K562 (cell line): ENCODE measurements around the gene SERPINF2. TPM values are rescaled to one million over a fixed set of nuclear protein-coding genes. Genes with fewer than 3 reads are reported as not detected.

Experiments
- ATAC-seq: fragments of 200-7000 bp; cut with Tn5 transposase; 3 replicates; pipeline ENCODE4 v1.9.1; 2020; ENCODE audit warnings: moderate library complexity
- BruUV-seq: library from RNA; stranded (reverse); fragments of 400-500 nt; replicated peaks from 2 replicates; lab custom pipeline; 2021; lab: Mats Ljungman, UMichigan
- CTCF ChIA-PET: fragments of 300-600 bp; formaldehyde crosslinking; extraction: SDS; loops from one replicate; lab custom pipeline; 2021; ENCODE audit warnings: low intra/inter-chr PET ratio; lab: Yijun Ruan, JAX
- POLR2A ChIA-PET: fragments of 300-600, 350-650 bp; sonication (Branson Sonifier 250); formaldehyde crosslinking; extraction: SDS; loops from one replicate; lab custom pipeline; 2021; ENCODE audit warnings: antibody characterized with exemption, inconsistent platforms; lab: Yijun Ruan, JAX
- DNase-seq, 4 experiments: peaks; one replicate each; pipeline versions ENCODE4 v3.0.0 to v3.0.0-alpha.2; 2011 to 2018; ENCODE audit warnings: low spot score in 3 of 4, mixed read lengths in 3 of 4; ENCODE audit errors: extremely low read depth in 1 of 4
- FAIRE-seq: peaks from 2 replicates; lab custom pipeline; 2011; peaks lifted over from hg19 to GRCh38; lab: Jason Lieb, UNC
- H2AFZ ChIP-seq: 2 replicates; pipeline ENCODE4 v1.6.0; 2011; ENCODE audit warnings: low read depth, low read length, control low read depth, inconsistent platforms
- H3K27ac ChIP-seq: fragments of 200-600 bp; 3 replicates; pipeline ENCODE4 v1.8.0; 2011; ENCODE audit warnings: low read depth, mild to moderate bottlenecking, control low read depth, inconsistent platforms, low read length, moderate library complexity, mixed read lengths; ENCODE audit errors: extremely low read depth
- H3K27me3 ChIP-seq, 2 experiments: fragments of 300-600 bp in 1 of 2; 2 replicates in 1 of 2; 3 replicates in 1 of 2; pipeline versions ENCODE4 v1.6.0 to v1.8.0; 2011; ENCODE audit warnings: inconsistent platforms in 2 of 2, low read length in 2 of 2, mild to moderate bottlenecking in 1 of 2, mixed read lengths in 1 of 2, moderate library complexity in 1 of 2; ENCODE audit not compliant: control insufficient read depth in 2 of 2, insufficient read depth in 2 of 2
- H3K36me3 ChIP-seq: fragments of 300-600 bp; 3 replicates; pipeline ENCODE4 v1.8.0; 2011; ENCODE audit warnings: mild to moderate bottlenecking, low read length, inconsistent platforms; ENCODE audit not compliant: control insufficient read depth, insufficient read depth
- H3K4me1 ChIP-seq, 2 experiments: fragments of 200-600 bp in 1 of 2; replicated peaks in 1 of 2; 2 replicates in 1 of 2; 3 replicates in 1 of 2; pipeline versions ENCODE4 v1.5.1 to v1.8.0; 2011; ENCODE audit warnings: inconsistent platforms in 2 of 2, low read length in 2 of 2, mild to moderate bottlenecking in 1 of 2, mixed read lengths in 1 of 2, moderate library complexity in 1 of 2; ENCODE audit not compliant: control insufficient read depth in 2 of 2, insufficient read depth in 2 of 2
- H3K4me2 ChIP-seq: 2 replicates; pipeline ENCODE4 v1.6.1; 2011; ENCODE audit warnings: low read length, control low read depth, inconsistent platforms, mixed read lengths; ENCODE audit not compliant: insufficient read depth
- H3K4me3 ChIP-seq: fragments of 200-600 bp; sonication (generic), shearing (Covaris generic); 2 replicates; pipeline ENCODE4 v1.5.1; 2016; ENCODE audit warnings: control low read depth, inconsistent platforms
- H3K79me2 ChIP-seq: fragments of 200-600 bp; 3 replicates; pipeline ENCODE4 v1.8.0; 2011; ENCODE audit warnings: low read length, inconsistent platforms; ENCODE audit not compliant: control insufficient read depth, insufficient read depth
- H3K9ac ChIP-seq, 2 experiments: 2 replicates each; pipeline versions ENCODE4 v1.6.0 to v1.6.1; 2011; ENCODE audit warnings: low read depth in 2 of 2, low read length in 2 of 2, control low read depth in 1 of 2, inconsistent platforms in 1 of 2, mild to moderate bottlenecking in 1 of 2, mixed read lengths in 1 of 2; ENCODE audit not compliant: insufficient read depth in 1 of 2
- H3K9me1 ChIP-seq: one replicate; pipeline ENCODE4 v1.6.0; 2011; ENCODE audit warnings: inconsistent platforms, mild to moderate bottlenecking, low read length, moderate library complexity; ENCODE audit not compliant: control insufficient read depth, insufficient read depth
- H3K9me3 ChIP-seq: replicated peaks from 2 replicates; pipeline ENCODE4 v1.5.1; 2011; ENCODE audit warnings: low read depth, low read length, inconsistent platforms; ENCODE audit not compliant: control insufficient read depth, insufficient read depth
- H4K20me1 ChIP-seq: replicated peaks from 2 replicates; pipeline ENCODE4 v1.6.1; 2011; ENCODE audit warnings: low read length, inconsistent platforms, mixed read lengths; ENCODE audit not compliant: control insufficient read depth, insufficient read depth
- BHLHE40 ChIP-seq: IDR thresholded peaks from 2 replicates; pipeline ENCODE4 v1.6.1; 2011; ENCODE audit warnings: low read length, improper control_type of control experiment
- FOSL1 ChIP-seq: fragments of 200-800 bp; sonication (Bioruptor generic); conservative IDR thresholded peaks from 2 replicates; pipeline ENCODE4 v1.6.1; 2016; ENCODE audit warnings: missing genetic modification characterization, missing compliant biosample characterization
- GABPB1 ChIP-seq: sonication (generic); formaldehyde crosslinking; IDR thresholded peaks from 2 replicates; pipeline ENCODE4 v1.8.0; 2022; ENCODE audit warnings: mild to moderate bottlenecking, missing genetic modification reagents
- HNRNPK ChIP-seq: fragments of 200-400 bp; formaldehyde crosslinking; IDR thresholded peaks from one replicate; pipeline ENCODE4 v1.6.1; 2018; ENCODE audit warnings: mild to moderate bottlenecking, low read depth, low read length; ENCODE audit not compliant: poor library complexity, severe bottlenecking
- L3MBTL2 ChIP-seq: fragments of 450-650 bp; IDR thresholded peaks from 2 replicates; pipeline ENCODE4 v1.6.1; 2016; ENCODE audit warnings: mild to moderate bottlenecking, moderate library complexity
- MYC ChIP-seq, 2 experiments: fragments of 250-450 bp in 1 of 2; sonication (Bioruptor Pico) in 1 of 2; IDR thresholded peaks; 2 replicates each; pipeline versions ENCODE4 v1.5.1 to v1.6.1; 2012 to 2021; ENCODE audit warnings: low read depth in 2 of 2, borderline replicate concordance in 1 of 2, improper control_type of control experiment in 1 of 2, low read length in 1 of 2, mild to moderate bottlenecking in 1 of 2, moderate library complexity in 1 of 2
- NRF1 ChIP-seq, 2 experiments: fragments of 450-650 bp; IDR thresholded peaks in 1 of 2; conservative IDR thresholded peaks in 1 of 2; 2 replicates each; pipeline ENCODE4 v1.6.1; 2014; ENCODE audit warnings: mild to moderate bottlenecking in 2 of 2
- ZBTB7A ChIP-seq: IDR thresholded peaks from 2 replicates; pipeline ENCODE4 v1.6.1; 2011; ENCODE audit warnings: low read depth, mild to moderate bottlenecking, low read length, moderate library complexity, borderline replicate concordance; ENCODE audit not compliant: control insufficient read depth
- ZC3H4 ChIP-seq: sonication (generic); formaldehyde crosslinking; IDR thresholded peaks from 2 replicates; pipeline ENCODE4 v1.9.0; 2021; ENCODE audit warnings: missing genetic modification reagents, borderline replicate concordance
- WGBS: fragments of 100-300 bp; shearing (Covaris generic); methylation state at CpG from one replicate; pipeline ENCODE4 v1.1.6; 2016; ENCODE audit warnings: low coverage, mixed read lengths; ENCODE audit not compliant: insufficient coverage; ENCODE audit errors: missing lambda C conversion rate; 5-methylcytosine and 5-hydroxymethylcytosine counted together
- in situ Hi-C: fragments of 300-500 bp; cut with MboI; formaldehyde crosslinking; loops from 4 replicates; pipeline ENCODE4 v1.15.0; 2018; ENCODE audit warnings: inconsistent platforms, mixed read lengths
- intact Hi-C: fragments of 100-400 bp; cut with micrococcal nuclease; formaldehyde crosslinking; loops from 2 replicates; pipeline ENCODE4 v1.14.2; 2022
- polyA plus RNA-seq, 8 experiments: library from polyadenylated mRNA; depleted of rRNA in 4 of 8; stranded (reverse) in 5 of 8; unstranded in 3 of 8; fragments of >200 nt; fragmentation: Nextera tagmentation in 2 of 8; fragmentation: Illumina TruSeq in 1 of 8; extraction: Ambion mirVana in 2 of 8; extraction: Trizol in 1 of 8; gene quantifications; 2 replicates each; pipeline versions ENCODE4 v1.2.1 to v1.2.3, GENCODE V29; 2011 to 2014; ENCODE audit warnings: inconsistent platforms in 1 of 8, missing spikeins in 1 of 8
- total RNA-seq, 7 experiments: library from RNA; depleted of rRNA in 6 of 7; stranded (reverse); fragments of >200 nt in 6 of 7; fragmentation: Illumina TruSeq in 2 of 7; extraction: Trizol in 2 of 7; gene quantifications; 2 replicates each; pipeline versions ENCODE4 v1.2.1 to v1.2.3, GENCODE V29; 2011 to 2021; ENCODE audit warnings: low replicate concordance in 1 of 7
- TF ChIP-seq, protein P1 (sequence below): sonication (generic); formaldehyde crosslinking; IDR thresholded peaks from 2 replicates; pipeline ENCODE4 v1.8.0; 2022; ENCODE audit warnings: mild to moderate bottlenecking, missing genetic modification reagents
- TF ChIP-seq, protein P2 (sequence below): sonication (generic); formaldehyde crosslinking; IDR thresholded peaks from 2 replicates; pipeline ENCODE4 v1.8.1; 2022; ENCODE audit warnings: missing genetic modification reagents
- TF ChIP-seq, protein P3 (sequence below): fragments of 150-350 bp; conservative IDR thresholded peaks from 2 replicates; pipeline ENCODE4 v1.6.1; 2014; ENCODE audit warnings: low read length
- TF ChIP-seq, protein P4 (sequence below): fragments of 200-800 bp; sonication (Bioruptor generic); IDR thresholded peaks from 2 replicates; pipeline ENCODE4 v1.6.1; 2017; ENCODE audit warnings: missing genetic modification characterization, missing compliant biosample characterization

Gene SERPINF2
- total and polyA plus RNA-seq, 9 of the 15 experiments (the other 6 are each of a cell fraction or from before 2014, with no cell fraction given), result 0.22 TPM; not detected in 8

DNA sequence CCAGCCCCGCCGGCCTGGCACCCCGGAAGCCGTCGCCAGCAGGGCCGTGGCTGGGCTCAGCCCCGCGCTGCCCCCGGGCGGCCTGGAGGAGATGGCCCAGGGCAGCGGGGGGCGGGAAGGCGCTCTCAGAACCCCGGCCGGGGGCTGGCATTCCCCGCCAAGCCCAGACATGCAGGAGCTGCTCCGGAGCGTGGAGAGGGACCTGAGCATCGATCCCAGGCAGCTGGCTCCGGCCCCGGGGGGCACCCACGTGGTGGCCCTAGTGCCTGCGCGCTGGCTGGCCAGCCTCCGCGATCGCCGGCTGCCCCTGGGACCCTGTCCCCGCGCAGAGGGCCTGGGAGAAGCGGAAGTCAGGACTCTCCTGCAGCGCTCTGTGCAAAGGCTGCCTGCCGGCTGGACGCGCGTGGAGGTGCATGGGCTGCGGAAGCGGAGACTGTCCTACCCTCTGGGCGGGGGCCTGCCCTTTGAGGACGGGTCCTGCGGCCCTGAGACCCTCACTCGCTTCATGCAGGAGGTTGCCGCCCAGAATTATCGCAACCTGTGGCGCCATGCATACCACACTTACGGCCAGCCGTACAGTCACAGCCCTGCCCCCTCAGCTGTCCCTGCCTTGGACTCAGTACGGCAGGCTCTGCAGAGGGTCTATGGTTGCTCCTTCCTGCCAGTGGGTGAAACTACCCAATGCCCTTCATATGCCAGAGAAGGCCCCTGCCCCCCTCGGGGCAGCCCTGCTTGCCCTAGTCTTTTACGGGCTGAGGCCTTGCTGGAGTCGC is 17.6 kb upstream of the SERPINF2 start:
- Histone ChIP-seq H3K36me3 (peaks cover 7% of the 10 kb centered on the region; the same call in 1 of the 3 replicates), H3K27ac (peak overlapping the region; percentile 69; the same call in 2 of the 3 replicates), H3K9ac (peak overlapping the region; percentile 49 to 92; a peak in 3 of 4 replicates), H3K4me2 (peak overlapping the region; percentile 80), H3K9me1 (no peaks in the 10 kb centered on the region), H3K4me1 (peaks cover 19 to 59% of the 10 kb centered on the region in 2 experiments), H2AFZ (peak overlapping the region; percentile 88), H3K4me3 (peak overlapping the region; percentile 67), H3K9me3 (no peaks in the 10 kb centered on the region), H4K20me1 (no peaks in the 10 kb centered on the region), H3K79me2 (peaks cover 11% of the 10 kb centered on the region; the same call in 2 of the 3 replicates), H3K27me3 (no peaks in the 10 kb centered on the region)
- in situ Hi-C loops, result no loop called here
- FAIRE-seq, result no peak
- ATAC-seq, result peak; percentile 69
- 10% methylated on average over 22 of the region's 51 CpGs for WGBS
- no TSS peak for BruUV-seq
- POLR2A ChIA-PET, result interaction anchor here (4.4 kb wide), 1 partner anchor 8 kb away, joined by 25 read pairs; no protein-coding TSS in a partner anchor
- CTCF ChIA-PET, result no interaction called here
- no peak for DNase-seq
- intact Hi-C loops, result loop anchor here (5.0 kb wide), 1 partner anchor 57 kb away; no protein-coding TSS in a partner anchor
- TF ChIP-seq BHLHE40 (no peak), ZC3H4 (no peak), HNRNPK (no peak), ZBTB7A (peak; percentile 42; the same call in 1 of the 2 replicates), L3MBTL2 (peak; percentile 55; the same call in 1 of the 2 replicates), GABPB1 (CRISPR knock-in tag) (peak; percentile 53; the same call in 1 of the 2 replicates), MYC (IDR thresholded peaks at IDR 0.05; ENCODE audit: low read depth, low read length) (0 out of 2 replicates have a peak, but pooled peaks have one; percentile 38), MYC (CRISPR knock-in tag; IDR thresholded peaks at IDR 0.05; ENCODE audit: borderline replicate concordance, low read depth) (no peak), FOSL1 (no peak), NRF1 (conservative IDR thresholded peaks at IDR 0.05 in 1 of 2, IDR thresholded peaks at IDR 0.05 in 1 of 2) (peak; percentile 32 to 47; a peak in 2 of 4 replicates)
- TF ChIP-seq, protein P1, sequence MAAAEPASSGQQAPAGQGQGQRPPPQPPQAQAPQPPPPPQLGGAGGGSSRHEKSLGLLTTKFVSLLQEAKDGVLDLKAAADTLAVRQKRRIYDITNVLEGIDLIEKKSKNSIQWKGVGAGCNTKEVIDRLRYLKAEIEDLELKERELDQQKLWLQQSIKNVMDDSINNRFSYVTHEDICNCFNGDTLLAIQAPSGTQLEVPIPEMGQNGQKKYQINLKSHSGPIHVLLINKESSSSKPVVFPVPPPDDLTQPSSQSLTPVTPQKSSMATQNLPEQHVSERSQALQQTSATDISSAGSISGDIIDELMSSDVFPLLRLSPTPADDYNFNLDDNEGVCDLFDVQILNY (CRISPR knock-in tag), result no peak
- TF ChIP-seq, protein P2, sequence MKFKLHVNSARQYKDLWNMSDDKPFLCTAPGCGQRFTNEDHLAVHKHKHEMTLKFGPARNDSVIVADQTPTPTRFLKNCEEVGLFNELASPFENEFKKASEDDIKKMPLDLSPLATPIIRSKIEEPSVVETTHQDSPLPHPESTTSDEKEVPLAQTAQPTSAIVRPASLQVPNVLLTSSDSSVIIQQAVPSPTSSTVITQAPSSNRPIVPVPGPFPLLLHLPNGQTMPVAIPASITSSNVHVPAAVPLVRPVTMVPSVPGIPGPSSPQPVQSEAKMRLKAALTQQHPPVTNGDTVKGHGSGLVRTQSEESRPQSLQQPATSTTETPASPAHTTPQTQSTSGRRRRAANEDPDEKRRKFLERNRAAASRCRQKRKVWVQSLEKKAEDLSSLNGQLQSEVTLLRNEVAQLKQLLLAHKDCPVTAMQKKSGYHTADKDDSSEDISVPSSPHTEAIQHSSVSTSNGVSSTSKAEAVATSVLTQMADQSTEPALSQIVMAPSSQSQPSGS (CRISPR knock-in tag), result no peak
- TF ChIP-seq, protein P3, sequence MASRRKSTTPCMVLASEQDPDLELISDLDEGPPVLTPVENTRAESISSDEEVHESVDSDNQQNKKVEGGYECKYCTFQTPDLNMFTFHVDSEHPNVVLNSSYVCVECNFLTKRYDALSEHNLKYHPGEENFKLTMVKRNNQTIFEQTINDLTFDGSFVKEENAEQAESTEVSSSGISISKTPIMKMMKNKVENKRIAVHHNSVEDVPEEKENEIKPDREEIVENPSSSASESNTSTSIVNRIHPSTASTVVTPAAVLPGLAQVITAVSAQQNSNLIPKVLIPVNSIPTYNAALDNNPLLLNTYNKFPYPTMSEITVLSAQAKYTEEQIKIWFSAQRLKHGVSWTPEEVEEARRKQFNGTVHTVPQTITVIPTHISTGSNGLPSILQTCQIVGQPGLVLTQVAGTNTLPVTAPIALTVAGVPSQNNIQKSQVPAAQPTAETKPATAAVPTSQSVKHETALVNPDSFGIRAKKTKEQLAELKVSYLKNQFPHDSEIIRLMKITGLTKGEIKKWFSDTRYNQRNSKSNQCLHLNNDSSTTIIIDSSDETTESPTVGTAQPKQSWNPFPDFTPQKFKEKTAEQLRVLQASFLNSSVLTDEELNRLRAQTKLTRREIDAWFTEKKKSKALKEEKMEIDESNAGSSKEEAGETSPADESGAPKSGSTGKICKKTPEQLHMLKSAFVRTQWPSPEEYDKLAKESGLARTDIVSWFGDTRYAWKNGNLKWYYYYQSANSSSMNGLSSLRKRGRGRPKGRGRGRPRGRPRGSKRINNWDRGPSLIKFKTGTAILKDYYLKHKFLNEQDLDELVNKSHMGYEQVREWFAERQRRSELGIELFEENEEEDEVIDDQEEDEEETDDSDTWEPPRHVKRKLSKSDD, result no peak
- TF ChIP-seq, protein P4, sequence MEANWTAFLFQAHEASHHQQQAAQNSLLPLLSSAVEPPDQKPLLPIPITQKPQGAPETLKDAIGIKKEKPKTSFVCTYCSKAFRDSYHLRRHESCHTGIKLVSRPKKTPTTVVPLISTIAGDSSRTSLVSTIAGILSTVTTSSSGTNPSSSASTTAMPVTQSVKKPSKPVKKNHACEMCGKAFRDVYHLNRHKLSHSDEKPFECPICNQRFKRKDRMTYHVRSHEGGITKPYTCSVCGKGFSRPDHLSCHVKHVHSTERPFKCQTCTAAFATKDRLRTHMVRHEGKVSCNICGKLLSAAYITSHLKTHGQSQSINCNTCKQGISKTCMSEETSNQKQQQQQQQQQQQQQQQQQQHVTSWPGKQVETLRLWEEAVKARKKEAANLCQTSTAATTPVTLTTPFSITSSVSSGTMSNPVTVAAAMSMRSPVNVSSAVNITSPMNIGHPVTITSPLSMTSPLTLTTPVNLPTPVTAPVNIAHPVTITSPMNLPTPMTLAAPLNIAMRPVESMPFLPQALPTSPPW (CRISPR knock-in tag), result 0 out of 2 replicates have a peak, but pooled peaks have one; percentile 7
